Ishikawa (cell line): ENCODE data around the gene TRIOBP.
A peak's percentile ranks its signal among the peaks of the same experiment; 100 is the strongest.

ENCODE experiments used
- CEBPB ChIP-seq: IDR thresholded peaks from 2 replicates; pipeline ENCODE4 v1.6.1; 2012
- CREB1 ChIP-seq: IDR thresholded peaks from 2 replicates; pipeline ENCODE4 v1.6.1; 2012; ENCODE audit warnings: low read depth
- EP300 ChIP-seq: IDR thresholded peaks from 2 replicates; pipeline ENCODE4 v1.6.1; 2012; ENCODE audit warnings: borderline replicate concordance
- RAD21 ChIP-seq: IDR thresholded peaks from 2 replicates; pipeline ENCODE4 v1.6.1; 2012; ENCODE audit warnings: low read depth
- TAF1 ChIP-seq: IDR thresholded peaks from 2 replicates; pipeline ENCODE4 v1.6.1; 2012; ENCODE audit warnings: low read depth, mild to moderate bottlenecking
- YY1 ChIP-seq: IDR thresholded peaks from 2 replicates; pipeline ENCODE4 v1.6.1; 2012; ENCODE audit warnings: low read depth
- TF ChIP-seq, protein P1 (sequence below): IDR thresholded peaks from 2 replicates; pipeline ENCODE4 v1.6.1; 2012; ENCODE audit warnings: low read depth, mild to moderate bottlenecking

DNA sequence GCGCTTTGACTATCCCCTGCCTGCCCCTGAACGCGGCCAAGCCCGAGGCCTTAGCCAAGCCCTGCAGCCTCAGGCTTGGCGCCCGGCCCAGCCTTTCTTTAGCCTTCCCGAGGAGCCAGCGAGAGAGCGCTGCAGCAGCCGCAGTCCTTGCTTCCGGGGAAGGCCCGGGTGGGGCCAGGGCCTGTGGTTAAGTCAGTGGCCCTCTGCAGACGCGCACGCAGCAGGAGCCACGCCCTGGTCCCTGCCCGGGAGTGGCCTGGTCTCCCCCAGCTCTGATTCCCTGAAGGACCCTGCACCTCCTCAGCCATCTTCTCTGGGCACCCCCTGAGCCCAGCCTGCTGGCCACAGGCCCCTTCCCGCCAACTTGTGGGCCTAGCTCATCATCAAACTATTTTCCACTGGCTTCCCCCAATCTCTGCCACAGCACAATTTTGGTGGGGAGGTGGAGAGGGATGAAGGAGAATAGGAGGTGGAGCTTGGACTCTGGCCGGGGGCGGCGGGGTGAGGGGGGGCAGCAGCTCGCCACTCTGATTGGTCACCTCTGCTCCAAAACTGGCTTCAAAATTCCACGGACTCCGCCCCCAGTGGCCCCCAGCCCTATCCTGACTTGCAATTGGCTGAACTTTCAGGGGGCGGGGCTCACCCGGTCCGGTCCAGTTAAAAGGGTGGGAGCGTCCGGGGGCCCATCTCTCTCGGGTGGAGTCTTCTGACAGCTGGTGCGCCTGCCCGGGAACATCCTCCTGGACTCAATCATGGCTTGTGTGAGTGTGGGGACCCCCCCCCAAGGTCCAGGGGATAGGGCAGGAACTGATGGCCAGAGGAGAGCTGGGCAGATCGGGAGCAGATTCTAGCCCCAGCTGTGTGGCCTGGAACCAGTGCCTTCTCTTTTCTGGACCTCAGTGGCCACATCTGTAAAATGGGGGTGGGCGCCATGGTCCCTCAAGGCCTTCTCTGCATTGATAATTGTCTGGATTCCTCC, 21.6 kb upstream of the TRIOBP start, which contains the start of gene LGALS1:
- TF ChIP-seq RAD21: no peak
- no peak for TF ChIP-seq YY1
- TF ChIP-seq TAF1: 0 out of 2 replicates have a peak, but pooled peaks have one; percentile 11
- no peak for TF ChIP-seq CREB1
- no peak; the same call in 1 of the 2 replicates for TF ChIP-seq EP300
- no peak for TF ChIP-seq CEBPB
- TF ChIP-seq, protein P1, sequence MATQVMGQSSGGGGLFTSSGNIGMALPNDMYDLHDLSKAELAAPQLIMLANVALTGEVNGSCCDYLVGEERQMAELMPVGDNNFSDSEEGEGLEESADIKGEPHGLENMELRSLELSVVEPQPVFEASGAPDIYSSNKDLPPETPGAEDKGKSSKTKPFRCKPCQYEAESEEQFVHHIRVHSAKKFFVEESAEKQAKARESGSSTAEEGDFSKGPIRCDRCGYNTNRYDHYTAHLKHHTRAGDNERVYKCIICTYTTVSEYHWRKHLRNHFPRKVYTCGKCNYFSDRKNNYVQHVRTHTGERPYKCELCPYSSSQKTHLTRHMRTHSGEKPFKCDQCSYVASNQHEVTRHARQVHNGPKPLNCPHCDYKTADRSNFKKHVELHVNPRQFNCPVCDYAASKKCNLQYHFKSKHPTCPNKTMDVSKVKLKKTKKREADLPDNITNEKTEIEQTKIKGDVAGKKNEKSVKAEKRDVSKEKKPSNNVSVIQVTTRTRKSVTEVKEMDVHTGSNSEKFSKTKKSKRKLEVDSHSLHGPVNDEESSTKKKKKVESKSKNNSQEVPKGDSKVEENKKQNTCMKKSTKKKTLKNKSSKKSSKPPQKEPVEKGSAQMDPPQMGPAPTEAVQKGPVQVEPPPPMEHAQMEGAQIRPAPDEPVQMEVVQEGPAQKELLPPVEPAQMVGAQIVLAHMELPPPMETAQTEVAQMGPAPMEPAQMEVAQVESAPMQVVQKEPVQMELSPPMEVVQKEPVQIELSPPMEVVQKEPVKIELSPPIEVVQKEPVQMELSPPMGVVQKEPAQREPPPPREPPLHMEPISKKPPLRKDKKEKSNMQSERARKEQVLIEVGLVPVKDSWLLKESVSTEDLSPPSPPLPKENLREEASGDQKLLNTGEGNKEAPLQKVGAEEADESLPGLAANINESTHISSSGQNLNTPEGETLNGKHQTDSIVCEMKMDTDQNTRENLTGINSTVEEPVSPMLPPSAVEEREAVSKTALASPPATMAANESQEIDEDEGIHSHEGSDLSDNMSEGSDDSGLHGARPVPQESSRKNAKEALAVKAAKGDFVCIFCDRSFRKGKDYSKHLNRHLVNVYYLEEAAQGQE: no peak
